Peyer's patch (tissue), 4 donors: ENCODE results near the gene THUMPD3. TPM values are rescaled to one million over a fixed set of nuclear protein-coding genes. Genes with fewer than 3 reads are reported as not detected.

Experiments used
- DNase-seq, 3 donors: peaks; one replicate each; pipeline ENCODE4 v3.0.0-alpha.2; 2017 to 2019
- H3K27ac ChIP-seq, 4 donors: fragments of 200-600 bp; sonication (generic); one replicate each; pipeline ENCODE4 v1.5.1; 2016 to 2019
- H3K27me3 ChIP-seq, 2 donors: fragments of 200-600 bp; sonication (generic); one replicate each; pipeline ENCODE4 v1.5.1; 2019
- H3K36me3 ChIP-seq, 3 donors: fragments of 200-600 bp; sonication (generic); one replicate each; pipeline ENCODE4 v1.5.1; 2016 to 2019
- H3K4me1 ChIP-seq, 4 donors: fragments of 200-600 bp; sonication (generic); one replicate each; pipeline ENCODE4 v1.5.1; 2016 to 2019
- H3K4me3 ChIP-seq, 4 donors: fragments of 200-600 bp; sonication (generic); 1 replicate in 3 of 4; 2 replicates in 1 of 4; pipeline ENCODE4 v1.5.1; 2016 to 2019; ENCODE audit warnings: mild to moderate bottlenecking in 1 of 4
- H3K9me3 ChIP-seq, 4 donors: fragments of 200-600 bp; sonication (generic); one replicate each; pipeline ENCODE4 v1.5.1; 2016 to 2019; ENCODE audit warnings: mild to moderate bottlenecking in 1 of 4
- CTCF ChIP-seq, 6 experiments: fragments of 450-650 bp in 4 of 6; fragments of 200-600 bp in 2 of 6; sonication (generic) in 1 of 6; IDR thresholded peaks; one replicate each; pipeline ENCODE4 v1.5.1; 2017 to 2019; ENCODE audit warnings: antibody characterized with exemption in 6 of 6, mild to moderate bottlenecking in 3 of 6, moderate library complexity in 1 of 6
- POLR2A ChIP-seq, 2 donors: fragments of 450-650 bp; IDR thresholded peaks; one replicate each; pipeline ENCODE4 v1.5.1; 2017; ENCODE audit warnings: antibody characterized with exemption in 2 of 2, mild to moderate bottlenecking in 2 of 2, moderate library complexity in 2 of 2
- total RNA-seq, 4 donors: library from RNA; depleted of rRNA; stranded (reverse); fragments of >200 nt; gene quantifications; one replicate each; pipeline ENCODE4 v1.1.0, GENCODE V29; 2016

THUMPD3 gene
- total RNA-seq, 4 donors from 2014 or later, result 16.8 to 31.5 (median 22.7) TPM

- Histone ChIP-seq H3K27ac (no peak overlapping the region), H3K36me3 (peaks cover 0 to 88% (median 0%) of the 10 kb centered on the region in 3 donors), H3K4me1 (no peaks in the 10 kb centered on the region), H3K9me3 (no peaks in the 10 kb centered on the region), H3K27me3 (no peaks in the 10 kb centered on the region), H3K4me3 (no peak overlapping the region)
- DNase-seq, result no peak
- TF ChIP-seq POLR2A (IDR thresholded peaks at IDR 0.05) (no peak), CTCF (IDR thresholded peaks at IDR 0.05) (no peak)
These were observed 21.4 kb downstream of the THUMPD3 start for GRCh38 chr3:9384141-9384828.

GRCh38 chr3:9385187-9386077 lies 22.6 kb downstream of the THUMPD3 start:
- Histone ChIP-seq H3K4me3 (no peak overlapping the region), H3K27ac (no peak overlapping the region), H3K9me3 (no peaks in the 10 kb centered on the region), H3K4me1 (no peaks in the 10 kb centered on the region), H3K36me3 (peaks cover 0 to 88% (median 0%) of the 10 kb centered on the region in 3 donors), H3K27me3 (no peaks in the 10 kb centered on the region)
- TF ChIP-seq POLR2A (IDR thresholded peaks at IDR 0.05) (no peak), CTCF (IDR thresholded peaks at IDR 0.05) (no peak)
- DNase-seq, result no peak

GRCh38 chr3:9386078-9386459 lies 23.2 kb downstream of the THUMPD3 start:
- no peak for TF ChIP-seq POLR2A (IDR thresholded peaks at IDR 0.05)
- Histone ChIP-seq H3K4me1 (no peaks in the 10 kb centered on the region), H3K9me3 (no peaks in the 10 kb centered on the region), H3K36me3 (peaks cover 0 to 89% (median 0%) of the 10 kb centered on the region in 3 donors), H3K27me3 (no peaks in the 10 kb centered on the region), H3K4me3 (no peak overlapping the region), H3K27ac (no peak overlapping the region)
- DNase-seq, result no peak

- DNase-seq, result no peak
- Histone ChIP-seq H3K27me3 (no peaks in the 10 kb centered on the region), H3K27ac (no peak overlapping the region), H3K4me1 (peaks cover 0 to 5% (median 0%) of the 10 kb centered on the region in 4 donors), H3K4me3 (no peak overlapping the region), H3K9me3 (no peaks in the 10 kb centered on the region), H3K36me3 (peaks cover 0 to 91% (median 0%) of the 10 kb centered on the region in 3 donors)
- TF ChIP-seq POLR2A (IDR thresholded peaks at IDR 0.05) (no peak), CTCF (IDR thresholded peaks at IDR 0.05) (no peak)
These were observed 23.9 kb downstream of the THUMPD3 start for GRCh38 chr3:9386501-9387321.

- Histone ChIP-seq H3K9me3 (no peaks in the 10 kb centered on the region), H3K27me3 (no peaks in the 10 kb centered on the region), H3K36me3 (peaks cover 0 to 95% (median 0%) of the 10 kb centered on the region in 3 donors), H3K4me3 (no peak overlapping the region), H3K27ac (no peak overlapping the region), H3K4me1 (peaks cover 0 to 11% (median 0%) of the 10 kb centered on the region in 4 donors)
- TF ChIP-seq CTCF (IDR thresholded peaks at IDR 0.05) (no peak), POLR2A (IDR thresholded peaks at IDR 0.05) (no peak)
- no peak for DNase-seq
These were observed 24.4 kb downstream of the THUMPD3 start for GRCh38 chr3:9387322-9387655.
